Uterus (tissue), 4 donors: Measurements from ENCODE around the gene ORAI3. TPM values are rescaled to one million over a fixed set of nuclear protein-coding genes. Genes with fewer than 3 reads are reported as not detected.

Experiments used
- DNase-seq, 2 donors: peaks; one replicate each; pipeline ENCODE4 v3.0.0-alpha.2; 2019 to 2020
- H3K27ac ChIP-seq, 2 donors: fragments of 200-600 bp; sonication (generic); 1 replicate in 1 of 2; 2 replicates in 1 of 2; pipeline ENCODE4 v1.5.1; 2016 to 2018
- H3K27me3 ChIP-seq, 2 donors: fragments of 200-600 bp; sonication (generic); one replicate each; pipeline ENCODE4 v1.5.1; 2018 to 2019; ENCODE audit warnings: control low read depth in 1 of 2
- H3K36me3 ChIP-seq, 2 donors: fragments of 200-600 bp; sonication (generic); one replicate each; pipeline ENCODE4 v1.5.1; 2019; ENCODE audit warnings: control low read depth in 1 of 2
- H3K4me1 ChIP-seq, 2 donors: fragments of 200-600 bp; sonication (generic); one replicate each; pipeline ENCODE4 v1.5.1; 2018 to 2019; ENCODE audit warnings: control low read depth in 1 of 2
- H3K4me3 ChIP-seq, 2 donors: fragments of 200-600 bp; sonication (generic); 1 replicate in 1 of 2; 2 replicates in 1 of 2; pipeline ENCODE4 v1.5.1; 2018 to 2019; ENCODE audit warnings: mild to moderate bottlenecking in 1 of 2
- H3K9me3 ChIP-seq, 2 donors: fragments of 200-600 bp; sonication (generic); one replicate each; pipeline ENCODE4 v1.5.1; 2019; ENCODE audit warnings: control low read depth in 1 of 2
- CTCF ChIP-seq, 4 experiments: fragments of 200-600 bp in 2 of 4; fragments of 450-650 bp in 2 of 4; sonication (generic) in 2 of 4; IDR thresholded peaks; one replicate each; pipeline ENCODE4 v1.5.1; 2016 to 2019; ENCODE audit warnings: antibody characterized with exemption in 4 of 4, mild to moderate bottlenecking in 2 of 4, moderate library complexity in 1 of 4
- POLR2A ChIP-seq, 2 donors: fragments of 450-650 bp; IDR thresholded peaks; one replicate each; pipeline ENCODE4 v1.6.1; 2016; ENCODE audit warnings: antibody characterized with exemption in 2 of 2, mild to moderate bottlenecking in 1 of 2, moderate library complexity in 1 of 2
- intact Hi-C: fragments of 100-400 bp; cut with DNase I; formaldehyde crosslinking; loops from one replicate; pipeline ENCODE4 v1.15.1; 2023; ENCODE audit warnings: low total_unique reads
- small RNA-seq: library from RNA; depleted of rRNA; stranded (forward); fragments of <200 nt; gene quantifications from one replicate; pipeline ENCODE3, GENCODE V24; 2016
- total RNA-seq, 4 donors: library from RNA; depleted of rRNA in 3 of 4; stranded (reverse); fragments of >200 nt in 3 of 4; gene quantifications; one replicate each; pipeline versions ENCODE4 v1.1.0 to v1.2.4, GENCODE V29; 2014 to 2023
- donor health status: DM: yes; HTN: yes; CAD: no.

Gene ORAI3
- total RNA-seq, 4 donors from 2014 or later = 21.7 to 65.0 (median 27.9) TPM

GRCh38 chr16:31002250-31002700 is 53.4 kb downstream of the ORAI3 start:
- Histone ChIP-seq H3K4me1 (no peaks in the 10 kb centered on the region), H3K27me3 (no peaks in the 10 kb centered on the region), H3K4me3 (no peak overlapping the region), H3K9me3 (no peaks in the 10 kb centered on the region), H3K27ac (no peak overlapping the region), H3K36me3 (no peaks in the 10 kb centered on the region)
- TF ChIP-seq CTCF (IDR thresholded peaks at IDR 0.05) (no peak), POLR2A (IDR thresholded peaks at IDR 0.05) (no peak)
- intact Hi-C loops = no loop called here
- DNase-seq = no peak

GRCh38 chr16:31002862-31003341 is 54.0 kb downstream of the ORAI3 start:
- Histone ChIP-seq H3K4me3 (no peak overlapping the region), H3K4me1 (no peaks in the 10 kb centered on the region), H3K27me3 (no peaks in the 10 kb centered on the region), H3K36me3 (no peaks in the 10 kb centered on the region), H3K9me3 (no peaks in the 10 kb centered on the region), H3K27ac (no peak overlapping the region)
- TF ChIP-seq POLR2A (IDR thresholded peaks at IDR 0.05) = no peak
- TF ChIP-seq CTCF (IDR thresholded peaks at IDR 0.05) = no peak
- DNase-seq = no peak
- intact Hi-C loops = no loop called here

GRCh38 chr16:31003744-31004143 is 54.9 kb downstream of the ORAI3 start:
- Histone ChIP-seq H3K36me3 (no peaks in the 10 kb centered on the region), H3K9me3 (no peaks in the 10 kb centered on the region), H3K4me3 (no peak overlapping the region), H3K27me3 (no peaks in the 10 kb centered on the region), H3K27ac (no peak overlapping the region), H3K4me1 (no peaks in the 10 kb centered on the region)
- no peak for TF ChIP-seq POLR2A (IDR thresholded peaks at IDR 0.05)
- TF ChIP-seq CTCF (IDR thresholded peaks at IDR 0.05) = no peak
- no peak for DNase-seq
- intact Hi-C loops = no loop called here

Small RNA genes within 50 kb of the gene (small RNA-seq; reads per million reads assigned to genes)
- gene AC135048.1 = not detected

Other genes with a start within 250 kb of the ORAI3 start
- 10 to 100 TPM in 2 of 4 donors, 1 to 10 TPM in 2; 5.6 to 80.7 (median 26.0) TPM for gene SRCAP, start 249.9 kb upstream of the ORAI3 start, total RNA-seq
- gene PHKG2, start 200.6 kb upstream of the ORAI3 start, total RNA-seq = 10 to 100 TPM; 13.5 to 44.7 (median 25.8) TPM
- gene CFAP119, start 187.0 kb upstream of the ORAI3 start, total RNA-seq = 1 to 10 TPM in 2 of 4 donors, not detected in 2; 4.1 to 9.1 TPM
- gene RNF40, start 186.7 kb upstream of the ORAI3 start, total RNA-seq = 100 to 1,000 TPM in 2 of 4 donors, 10 to 100 TPM in 2; 20.5 to 130 (median 86.0) TPM
- 10 to 100 TPM in 2 of 4 donors, 1 to 10 TPM in 2; 5.4 to 25.5 (median 10.7) TPM for gene ZNF629, start 161.9 kb upstream of the ORAI3 start, total RNA-seq
- gene BCL7C, start 55.0 kb upstream of the ORAI3 start, total RNA-seq = 10 to 100 TPM; 16.5 to 44.8 (median 35.2) TPM
- gene CTF1, start 52.5 kb upstream of the ORAI3 start, total RNA-seq = 10 to 100 TPM in 2 of 4 donors, 1 to 10 TPM in 1, not detected in 1; 2.3 to 20.6 (median 13.8) TPM
- gene FBXL19, start 25.5 kb upstream of the ORAI3 start, total RNA-seq = 10 to 100 TPM in 3 of 4 donors, 1 to 10 TPM in 1; 3.8 to 25.4 (median 19.0) TPM
- gene SETD1A, start 8.7 kb downstream of the ORAI3 start, total RNA-seq = 10 to 100 TPM in 1 of 4 donors, 1 to 10 TPM in 3; 2.1 to 31.7 (median 3.5) TPM
- gene HSD3B7, start 36.1 kb downstream of the ORAI3 start, total RNA-seq = 10 to 100 TPM in 2 of 4 donors, 1 to 10 TPM in 2; 7.2 to 18.0 (median 11.3) TPM
- 1 to 10 TPM in 3 of 4 donors, under 1 TPM in 1; 0.88 to 2.6 (median 2.5) TPM for gene STX1B, start 61.6 kb downstream of the ORAI3 start, total RNA-seq
- 100 to 1,000 TPM in 1 of 4 donors, 10 to 100 TPM in 3; 26.2 to 114 (median 85.1) TPM for gene STX4, start 84.5 kb downstream of the ORAI3 start, total RNA-seq
- gene ZNF668, start 125.2 kb downstream of the ORAI3 start, total RNA-seq = 10 to 100 TPM in 1 of 4 donors, 1 to 10 TPM in 3; 4.4 to 20.6 (median 6.4) TPM
- gene ZNF646, start 125.4 kb downstream of the ORAI3 start, total RNA-seq = 10 to 100 TPM in 3 of 4 donors, 1 to 10 TPM in 1; 3.3 to 17.3 (median 15.1) TPM
- gene PRSS53, start 139.9 kb downstream of the ORAI3 start, total RNA-seq = 1 to 10 TPM in 2 of 4 donors, under 1 TPM in 1, not detected in 1; under 0.01 to 5.5 (median 2.4) TPM
- gene VKORC1, start 145.7 kb downstream of the ORAI3 start, total RNA-seq = 10 to 100 TPM; 68.7 to 81.8 (median 73.5) TPM
- 10 to 100 TPM; 15.3 to 32.1 (median 21.9) TPM for gene BCKDK, start 159.3 kb downstream of the ORAI3 start, total RNA-seq
- 100 to 1,000 TPM in 1 of 4 donors, 10 to 100 TPM in 3; 63.0 to 101 (median 77.8) TPM for gene KAT8, start 168.6 kb downstream of the ORAI3 start, total RNA-seq
- 1 to 10 TPM in 1 of 4 donors, under 1 TPM in 1, not detected in 2; 0.26 to 8.7 TPM for gene PRSS8, start 186.7 kb downstream of the ORAI3 start, total RNA-seq
- under 1 TPM in 2 of 4 donors, not detected in 2; 0.48 to 0.76 TPM for gene PRSS36, start 201.0 kb downstream of the ORAI3 start, total RNA-seq
- gene FUS, start 231.1 kb downstream of the ORAI3 start, total RNA-seq = 100 to 1,000 TPM in 2 of 4 donors, 10 to 100 TPM in 2; 21.5 to 356 (median 109) TPM